Activated gamma-delta T cell (primary cell): ENCODE measurements around the gene ZSWIM6.

Experiments
- DNase-seq: peaks from one replicate; lab custom pipeline; 2025; lab: John Stamatoyannopoulos, UW

ZSWIM6 gene

GRCh38 chr5:61538722-61539501, 206.9 kb downstream of the ZSWIM6 start:
- no peak for DNase-seq

GRCh38 chr5:61549530-61549929, 217.5 kb downstream of the ZSWIM6 start:
- no peak for DNase-seq

GRCh38 chr5:61551637-61552313, 219.7 kb downstream of the ZSWIM6 start:
- no peak for DNase-seq

GRCh38 chr5:61559146-61559545, 227.1 kb downstream of the ZSWIM6 start:
- DNase-seq = no peak

GRCh38 chr5:61559722-61560121, 227.7 kb downstream of the ZSWIM6 start:
- no peak for DNase-seq

- no peak for DNase-seq
Measured at GRCh38 chr5:61563401-61563800, 231.3 kb downstream of the ZSWIM6 start.

- DNase-seq = no peak
Measured at GRCh38 chr5:61567337-61567736, 235.3 kb downstream of the ZSWIM6 start.

GRCh38 chr5:61569353-61569752, 237.3 kb downstream of the ZSWIM6 start:
- no peak for DNase-seq

- DNase-seq = no peak
Measured at GRCh38 chr5:61570767-61571166, 238.7 kb downstream of the ZSWIM6 start.

- no peak for DNase-seq
Measured at GRCh38 chr5:61572959-61573358, 240.9 kb downstream of the ZSWIM6 start.

GRCh38 chr5:61575103-61575502, 243.0 kb downstream of the ZSWIM6 start:
- DNase-seq = no peak

- no peak for DNase-seq
Measured at GRCh38 chr5:61575581-61575980, 243.5 kb downstream of the ZSWIM6 start.

- no peak for DNase-seq
Measured at GRCh38 chr5:61576556-61576955, 244.5 kb downstream of the ZSWIM6 start.

- DNase-seq = no peak
Measured at GRCh38 chr5:61578858-61579503, 246.9 kb downstream of the ZSWIM6 start.

- no peak for DNase-seq
Measured at GRCh38 chr5:61582205-61582820, 250.3 kb downstream of the ZSWIM6 start.

GRCh38 chr5:61582887-61583286, 250.8 kb downstream of the ZSWIM6 start:
- no peak for DNase-seq

GRCh38 chr5:61586096-61587084, 254.3 kb downstream of the ZSWIM6 start:
- DNase-seq = no peak

GRCh38 chr5:61587125-61587524, 255.1 kb downstream of the ZSWIM6 start:
- DNase-seq = no peak

- no peak for DNase-seq
Measured at GRCh38 chr5:61588216-61588615, 256.2 kb downstream of the ZSWIM6 start.

- no peak for DNase-seq
Measured at GRCh38 chr5:61589946-61590345, 257.9 kb downstream of the ZSWIM6 start.

- no peak for DNase-seq
Measured at GRCh38 chr5:61590473-61590872, 258.4 kb downstream of the ZSWIM6 start.
